OCI-LY3 (cell line): ENCODE data around the gene DNAJC6.

Experiments
- H2AFZ ChIP-seq: fragments of 200-600, 300-600 bp; shearing (Covaris generic); 2 replicates; pipeline ENCODE4 v1.6.0; 2014; ENCODE audit warnings: antibody characterized with exemption, low read depth, low read length
- H3K27ac ChIP-seq: fragments of 200-600, 300-600 bp; sonication (generic); 2 replicates; pipeline ENCODE4 v1.5.1; 2014; ENCODE audit warnings: mild to moderate bottlenecking, low read length, moderate library complexity, mixed read lengths
- H3K27me3 ChIP-seq: fragments of 200-600, 300-600 bp; sonication (generic); 2 replicates; pipeline ENCODE4 v1.6.1; 2014; ENCODE audit warnings: low read depth, low read length, mixed read lengths
- H3K36me3 ChIP-seq: fragments of 200-600, 300-600 bp; sonication (generic); replicated peaks from 2 replicates; pipeline ENCODE3; 2014; ENCODE audit warnings: low read depth, low read length, mixed read lengths
- H3K4me1 ChIP-seq: fragments of 300-600, 200-600 bp; sonication (generic); 2 replicates; pipeline ENCODE4 v1.6.1; 2014; ENCODE audit warnings: low read length, mixed read lengths
- H3K4me2 ChIP-seq: fragments of 200-600, 300-600 bp; sonication (generic); 2 replicates; pipeline ENCODE4 v1.6.1; 2014; ENCODE audit warnings: low read length, mixed read lengths
- H3K4me3 ChIP-seq: fragments of 300-600, 200-600 bp; sonication (generic); 2 replicates; pipeline ENCODE4 v1.5.1; 2014; ENCODE audit warnings: antibody characterized with exemption, mild to moderate bottlenecking, low read length, moderate library complexity
- H3K79me2 ChIP-seq: fragments of 300-600, 200-600 bp; shearing (Covaris generic); 2 replicates; pipeline ENCODE4 v1.6.1; 2014; ENCODE audit warnings: mild to moderate bottlenecking, low read length, mixed read lengths
- H3K9ac ChIP-seq: fragments of 300-600, 200-600 bp; shearing (Covaris generic); 2 replicates; pipeline ENCODE4 v1.6.0; 2014; ENCODE audit warnings: mild to moderate bottlenecking, low read length, moderate library complexity
- H3K9me3 ChIP-seq: fragments of 200-600, 300-600 bp; shearing (Covaris generic); 2 replicates; pipeline ENCODE4 v1.6.1; 2014; ENCODE audit warnings: low read length, mixed read lengths; ENCODE audit not compliant: insufficient read depth
- H4K20me1 ChIP-seq: fragments of 200-600, 300-600 bp; sonication (generic); 2 replicates; pipeline ENCODE4 v1.6.1; 2016; ENCODE audit warnings: low read length, mixed read lengths; ENCODE audit not compliant: insufficient read depth
- CTCF ChIP-seq: fragments of 200-600, 300-600 bp; sonication (generic); IDR thresholded peaks from 2 replicates; pipeline ENCODE4 v1.5.1; 2014; ENCODE audit warnings: antibody characterized with exemption, low read length, low read depth
- EZH2phosphoT487 ChIP-seq: fragments of 200-600 bp; shearing (Covaris generic); IDR thresholded peaks from 2 replicates; pipeline ENCODE4 v1.6.1; 2018; ENCODE audit warnings: antibody characterized with exemption, mixed run types, low read depth

DNAJC6 gene

DNA sequence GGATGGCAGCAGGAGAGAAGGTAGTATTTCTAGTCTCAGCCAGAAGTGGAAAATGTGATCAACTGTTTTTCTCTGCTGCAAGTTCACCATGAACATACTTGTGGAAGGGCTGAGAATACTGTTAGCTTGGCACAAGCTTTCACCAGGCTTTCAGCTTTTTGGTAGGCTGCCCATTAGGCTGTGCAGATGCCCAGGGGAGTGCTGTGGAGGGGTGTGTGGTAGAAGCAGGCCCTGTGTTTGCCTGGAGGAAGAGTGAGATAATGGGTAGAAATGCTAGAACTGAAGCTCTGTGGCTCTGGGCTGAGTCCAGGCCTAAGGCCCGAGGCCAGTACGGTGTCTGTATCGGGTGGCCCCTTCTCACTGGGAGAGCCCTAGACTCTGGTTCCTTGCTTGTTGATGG is 9.8 kb downstream of the DNAJC6 start:
- Histone ChIP-seq H2AFZ (no peak overlapping the region), H3K4me1 (peaks cover 11% of the 10 kb centered on the region), H3K4me2 (no peak overlapping the region), H3K4me3 (no peak overlapping the region), H3K36me3 (no peaks in the 10 kb centered on the region), H3K27me3 (no peaks in the 10 kb centered on the region), H3K9ac (no peak overlapping the region), H3K27ac (no peak overlapping the region), H4K20me1 (no peaks in the 10 kb centered on the region), H3K9me3 (no peaks in the 10 kb centered on the region), H3K79me2 (no peaks in the 10 kb centered on the region)
- TF ChIP-seq EZH2phosphoT487 (no peak), CTCF (no peak)

GRCh38 chr1:65319754-65320153 is 10.4 kb downstream of the DNAJC6 start:
- no peaks in the 10 kb centered on the region for H4K20me1 ChIP-seq
- no peak overlapping the region for H3K9ac ChIP-seq
- no peaks in the 10 kb centered on the region for H3K9me3 ChIP-seq
- no peak overlapping the region for H3K27ac ChIP-seq
- TF ChIP-seq CTCF (no peak), EZH2phosphoT487 (no peak)
- no peak overlapping the region for H3K4me3 ChIP-seq
- no peaks in the 10 kb centered on the region for H3K27me3 ChIP-seq
- H3K4me1 ChIP-seq, result peaks cover 11% of the 10 kb centered on the region
- no peak overlapping the region for H2AFZ ChIP-seq
- no peaks in the 10 kb centered on the region for H3K79me2 ChIP-seq
- H3K4me2 ChIP-seq, result no peak overlapping the region
- no peaks in the 10 kb centered on the region for H3K36me3 ChIP-seq

- Histone ChIP-seq H2AFZ (no peak overlapping the region), H3K4me2 (no peak overlapping the region), H3K27me3 (no peaks in the 10 kb centered on the region), H3K36me3 (no peaks in the 10 kb centered on the region), H3K4me3 (no peak overlapping the region), H3K27ac (no peak overlapping the region), H4K20me1 (no peaks in the 10 kb centered on the region), H3K4me1 (peaks cover 5% of the 10 kb centered on the region; the same call in 1 of the 2 replicates), H3K79me2 (no peaks in the 10 kb centered on the region), H3K9me3 (no peaks in the 10 kb centered on the region), H3K9ac (no peak overlapping the region)
- TF ChIP-seq CTCF (no peak), EZH2phosphoT487 (no peak)
Observed at GRCh38 chr1:65321879-65322278, 12.5 kb downstream of the DNAJC6 start.

GRCh38 chr1:65323246-65323645 is 13.9 kb downstream of the DNAJC6 start:
- Histone ChIP-seq H3K27ac (no peak overlapping the region), H3K9me3 (no peaks in the 10 kb centered on the region), H3K4me2 (no peak overlapping the region), H3K36me3 (no peaks in the 10 kb centered on the region), H3K4me3 (no peak overlapping the region), H4K20me1 (no peaks in the 10 kb centered on the region), H3K79me2 (no peaks in the 10 kb centered on the region), H3K27me3 (no peaks in the 10 kb centered on the region), H2AFZ (no peak overlapping the region), H3K4me1 (peaks cover 7% of the 10 kb centered on the region), H3K9ac (no peak overlapping the region)
- TF ChIP-seq EZH2phosphoT487, result no peak
- no peak for TF ChIP-seq CTCF
